Measurements from ENCODE around the gene CNTNAP2. TPM values are rescaled to one million over a fixed set of nuclear protein-coding genes. Genes with fewer than 3 reads are reported as not detected.

CNTNAP2 gene
- total RNA-seq, 1 experiment from 2014 or later: 64.5 TPM

DNA sequence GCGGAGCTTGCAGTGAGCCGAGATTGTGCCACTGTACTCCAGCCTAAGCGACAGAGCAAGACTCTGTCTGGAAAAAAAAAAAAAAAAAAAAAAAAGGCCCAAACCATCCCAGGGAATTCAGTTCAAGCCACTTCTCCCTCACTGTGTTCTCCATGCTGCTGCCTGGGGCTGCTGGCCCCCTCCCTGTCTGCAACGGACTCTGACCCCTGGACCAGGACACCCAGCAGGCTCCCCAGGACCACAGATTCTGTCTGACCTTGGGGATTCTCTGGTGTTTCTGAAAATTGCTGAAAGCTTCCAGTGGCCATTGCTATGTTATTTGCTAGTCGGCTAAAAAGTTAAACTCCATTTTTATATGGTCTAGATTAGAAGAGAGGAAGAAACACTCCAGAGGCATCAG is 2212.3 kb downstream of the CNTNAP2 start:
- H3K9me3 ChIP-seq (ENCODE audit: control insufficient read depth, low read depth, low read length): peaks cover 20% of the 10 kb centered on the region

More for the DNA sequence above, 2212.3 kb downstream of the CNTNAP2 start:
- no peak overlapping the region for H2BK12ac ChIP-seq (ENCODE audit: insufficient read length, low read depth, low read length)
- H3K4ac ChIP-seq (ENCODE audit: low read depth, low read length): no peak overlapping the region
- H2BK20ac ChIP-seq (ENCODE audit: low read depth, low read length, poor library complexity, severe bottlenecking): no peak overlapping the region
- WGBS (ENCODE audit: extremely low coverage, insufficient read length, low lambda C conversion rate): no CpG with 5 or more reads among the region's 5 CpGs
- no peaks in the 10 kb centered on the region for H3K79me2 ChIP-seq (ENCODE audit: insufficient read depth, low read length)
- no peak overlapping the region for H4K91ac ChIP-seq (ENCODE audit: insufficient read length, low read depth, low read length)
- no peak overlapping the region for H2BK15ac ChIP-seq (ENCODE audit: low read depth, low read length)
- peaks cover 21 to 25% (median 23%) of the 10 kb centered on the region in 3 experiments for H3K36me3 Mint-ChIP-seq (ENCODE audit: insufficient read depth in 1 of 3, low read depth in 3 of 3)
- H3K4me2 ChIP-seq (ENCODE audit: insufficient read depth, insufficient read length, low read length): no peak overlapping the region
- no peaks in the 10 kb centered on the region for H3K23me2 ChIP-seq (ENCODE audit: insufficient read length, low read depth, low read length, poor library complexity, severe bottlenecking)
- no peak overlapping the region for H3K27ac ChIP-seq (ENCODE audit: insufficient read length, low read depth, low read length)
- no peak overlapping the region for H2AFZ ChIP-seq (ENCODE audit: low read length)
- H3K27me3 Mint-ChIP-seq (ENCODE audit: low read depth): peaks cover 2% of the 10 kb centered on the region; the same call in 1 of the 2 replicates
- no peak overlapping the region for H3K9ac ChIP-seq (ENCODE audit: extremely low read depth, insufficient read length, low read length)
- H3K4me1 Mint-ChIP-seq: peaks cover 7 to 18% of the 10 kb centered on the region in 2 experiments
- H2BK120ac ChIP-seq (ENCODE audit: low read depth, low read length, poor library complexity, severe bottlenecking): no peak overlapping the region
- no peak overlapping the region for H2AK5ac ChIP-seq (ENCODE audit: insufficient read length, low read length)
- no peak overlapping the region for H2BK5ac ChIP-seq (ENCODE audit: insufficient read length, low read length)
- H3K9me3 Mint-ChIP-seq: peaks cover 28 to 29% of the 10 kb centered on the region in 2 experiments
- no peak overlapping the region for H4K8ac ChIP-seq (replicated peaks; ENCODE audit: insufficient read length, low read depth, low read length)
- no peaks in the 10 kb centered on the region for H3K79me1 ChIP-seq (ENCODE audit: insufficient read depth, low read depth, low read length, poor library complexity, severe bottlenecking)
- no peaks in the 10 kb centered on the region for H4K20me1 ChIP-seq (ENCODE audit: control insufficient read depth, insufficient read depth, insufficient read length)
- H3K4me3 Mint-ChIP-seq: no peak overlapping the region
- no peak overlapping the region for H3K18ac ChIP-seq (ENCODE audit: insufficient read length, low read depth, low read length)
- no peaks in the 10 kb centered on the region for H3K27me3 ChIP-seq (ENCODE audit: insufficient read depth, low read length)
- no peak overlapping the region for H4K5ac ChIP-seq (ENCODE audit: insufficient read length, low read depth, low read length)
- TF ChIP-seq, protein P1, sequence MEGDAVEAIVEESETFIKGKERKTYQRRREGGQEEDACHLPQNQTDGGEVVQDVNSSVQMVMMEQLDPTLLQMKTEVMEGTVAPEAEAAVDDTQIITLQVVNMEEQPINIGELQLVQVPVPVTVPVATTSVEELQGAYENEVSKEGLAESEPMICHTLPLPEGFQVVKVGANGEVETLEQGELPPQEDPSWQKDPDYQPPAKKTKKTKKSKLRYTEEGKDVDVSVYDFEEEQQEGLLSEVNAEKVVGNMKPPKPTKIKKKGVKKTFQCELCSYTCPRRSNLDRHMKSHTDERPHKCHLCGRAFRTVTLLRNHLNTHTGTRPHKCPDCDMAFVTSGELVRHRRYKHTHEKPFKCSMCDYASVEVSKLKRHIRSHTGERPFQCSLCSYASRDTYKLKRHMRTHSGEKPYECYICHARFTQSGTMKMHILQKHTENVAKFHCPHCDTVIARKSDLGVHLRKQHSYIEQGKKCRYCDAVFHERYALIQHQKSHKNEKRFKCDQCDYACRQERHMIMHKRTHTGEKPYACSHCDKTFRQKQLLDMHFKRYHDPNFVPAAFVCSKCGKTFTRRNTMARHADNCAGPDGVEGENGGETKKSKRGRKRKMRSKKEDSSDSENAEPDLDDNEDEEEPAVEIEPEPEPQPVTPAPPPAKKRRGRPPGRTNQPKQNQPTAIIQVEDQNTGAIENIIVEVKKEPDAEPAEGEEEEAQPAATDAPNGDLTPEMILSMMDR (conservative IDR thresholded peaks at IDR 0.05): no peak
- no peak overlapping the region for H3T11ph ChIP-seq (ENCODE audit: low read length)
- no peak overlapping the region for H3K27ac Mint-ChIP-seq
- no peak overlapping the region for H3K14ac ChIP-seq (ENCODE audit: insufficient read depth, low read length)
- no peak overlapping the region for H3K56ac ChIP-seq (ENCODE audit: insufficient read length, low read depth, low read length)
- H3K23ac ChIP-seq (ENCODE audit: insufficient read length, low read depth, low read length): no peak overlapping the region
- no peak for DNase-seq
- H3K4me1 ChIP-seq (ENCODE audit: insufficient read depth, low read length): peaks cover 4% of the 10 kb centered on the region; the same call in 1 of the 2 replicates
